Astrocyte of the spinal cord (primary cell): Measurements from ENCODE around the gene TBCD.
"Not testable (repeated sequence)": the region's sequence is repeated elsewhere in the genome, so short reads cannot be mapped to it uniquely, and the experiment has no call there.

ENCODE experiments used
- DNase-seq: peaks from one replicate; pipeline ENCODE4 v3.0.0; 2011; ENCODE audit warnings: low read depth, low spot score
- H3K4me3 ChIP-seq: 2 replicates; pipeline ENCODE4 v1.5.1; 2011; ENCODE audit warnings: low read depth, mild to moderate bottlenecking, low read length, moderate library complexity
- in situ Hi-C: cut with HindIII; loops from 2 replicates; pipeline ENCODE4 v1.10.0; 2017; ENCODE audit warnings: low sequenced_read_pairs
- TF ChIP-seq, protein P1 (sequence below): IDR thresholded peaks from 2 replicates; pipeline ENCODE4 v1.5.1; 2012; ENCODE audit warnings: low read depth, mild to moderate bottlenecking, low read length, inconsistent platforms

The TBCD gene

DNA sequence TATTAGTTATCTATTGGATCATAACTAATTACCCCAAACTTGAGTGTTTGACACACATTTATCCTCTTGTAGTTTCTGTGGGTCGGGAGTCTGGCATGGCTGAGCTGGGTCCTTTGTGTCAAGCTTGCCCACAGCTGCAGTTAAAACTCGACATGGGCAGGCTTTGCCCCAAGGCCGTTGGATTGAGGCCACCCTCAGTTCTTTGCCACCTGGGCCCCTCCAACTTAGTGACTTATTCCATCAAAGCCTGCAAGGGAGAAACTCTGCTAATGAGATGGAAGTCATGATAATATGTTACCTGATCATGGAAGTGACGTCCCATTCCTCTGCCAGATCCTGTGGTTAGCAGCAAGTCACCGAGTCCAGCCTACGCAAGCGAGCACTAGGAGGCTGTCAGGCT is 17.2 kb downstream of the TBCD start:
- H3K4me3 ChIP-seq: no peak overlapping the region
- in situ Hi-C loops: no loop called here
- TF ChIP-seq, protein P1, sequence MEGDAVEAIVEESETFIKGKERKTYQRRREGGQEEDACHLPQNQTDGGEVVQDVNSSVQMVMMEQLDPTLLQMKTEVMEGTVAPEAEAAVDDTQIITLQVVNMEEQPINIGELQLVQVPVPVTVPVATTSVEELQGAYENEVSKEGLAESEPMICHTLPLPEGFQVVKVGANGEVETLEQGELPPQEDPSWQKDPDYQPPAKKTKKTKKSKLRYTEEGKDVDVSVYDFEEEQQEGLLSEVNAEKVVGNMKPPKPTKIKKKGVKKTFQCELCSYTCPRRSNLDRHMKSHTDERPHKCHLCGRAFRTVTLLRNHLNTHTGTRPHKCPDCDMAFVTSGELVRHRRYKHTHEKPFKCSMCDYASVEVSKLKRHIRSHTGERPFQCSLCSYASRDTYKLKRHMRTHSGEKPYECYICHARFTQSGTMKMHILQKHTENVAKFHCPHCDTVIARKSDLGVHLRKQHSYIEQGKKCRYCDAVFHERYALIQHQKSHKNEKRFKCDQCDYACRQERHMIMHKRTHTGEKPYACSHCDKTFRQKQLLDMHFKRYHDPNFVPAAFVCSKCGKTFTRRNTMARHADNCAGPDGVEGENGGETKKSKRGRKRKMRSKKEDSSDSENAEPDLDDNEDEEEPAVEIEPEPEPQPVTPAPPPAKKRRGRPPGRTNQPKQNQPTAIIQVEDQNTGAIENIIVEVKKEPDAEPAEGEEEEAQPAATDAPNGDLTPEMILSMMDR: no peak
- DNase-seq: no peak

DNA sequence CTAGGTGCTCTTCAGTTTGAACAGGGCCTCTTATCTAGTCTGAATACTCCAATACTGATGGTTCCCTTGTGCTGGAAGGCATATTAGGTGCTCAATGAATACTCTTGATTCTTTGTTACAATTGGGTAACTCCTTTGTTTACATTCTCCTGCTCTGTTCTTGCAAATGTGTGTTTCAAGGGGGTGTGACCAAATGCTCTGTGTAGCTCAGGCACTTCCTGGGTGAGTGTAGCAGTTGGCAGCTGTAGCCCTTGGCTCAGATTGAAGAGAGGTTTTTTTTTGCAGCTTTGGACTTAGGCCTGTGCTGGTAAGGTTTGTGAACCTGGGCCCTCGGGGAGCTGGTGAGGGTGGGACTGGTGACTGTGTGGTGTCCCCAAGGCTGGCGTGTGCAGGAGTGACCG is 20.2 kb downstream of the TBCD start:
- DNase-seq: peak; percentile 25
- in situ Hi-C loops: no loop called here
- TF ChIP-seq, protein P1: no peak
- no peak overlapping the region for H3K4me3 ChIP-seq

DNA sequence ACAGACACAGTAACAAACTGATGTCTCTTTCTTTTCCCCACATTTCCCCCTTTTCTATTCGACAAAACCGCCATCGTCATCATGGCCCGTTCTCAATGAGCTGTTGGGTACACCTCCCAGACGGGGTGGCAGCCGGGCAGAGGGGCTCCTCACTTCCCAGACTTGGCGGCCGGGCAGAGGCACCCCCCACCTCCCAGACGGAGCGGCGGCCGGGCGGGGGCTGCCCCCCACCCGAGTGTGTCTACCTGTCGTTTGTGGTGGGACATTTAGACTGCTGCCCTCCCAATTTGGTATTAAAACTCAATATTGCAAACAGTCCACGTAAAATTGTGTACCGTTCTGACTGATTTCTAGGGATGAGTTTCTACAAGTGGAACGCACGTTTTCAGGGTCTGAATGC is 22.6 kb downstream of the TBCD start:
- in situ Hi-C loops, DNase-seq, H3K4me3 ChIP-seq: not testable (repeated sequence)

DNA sequence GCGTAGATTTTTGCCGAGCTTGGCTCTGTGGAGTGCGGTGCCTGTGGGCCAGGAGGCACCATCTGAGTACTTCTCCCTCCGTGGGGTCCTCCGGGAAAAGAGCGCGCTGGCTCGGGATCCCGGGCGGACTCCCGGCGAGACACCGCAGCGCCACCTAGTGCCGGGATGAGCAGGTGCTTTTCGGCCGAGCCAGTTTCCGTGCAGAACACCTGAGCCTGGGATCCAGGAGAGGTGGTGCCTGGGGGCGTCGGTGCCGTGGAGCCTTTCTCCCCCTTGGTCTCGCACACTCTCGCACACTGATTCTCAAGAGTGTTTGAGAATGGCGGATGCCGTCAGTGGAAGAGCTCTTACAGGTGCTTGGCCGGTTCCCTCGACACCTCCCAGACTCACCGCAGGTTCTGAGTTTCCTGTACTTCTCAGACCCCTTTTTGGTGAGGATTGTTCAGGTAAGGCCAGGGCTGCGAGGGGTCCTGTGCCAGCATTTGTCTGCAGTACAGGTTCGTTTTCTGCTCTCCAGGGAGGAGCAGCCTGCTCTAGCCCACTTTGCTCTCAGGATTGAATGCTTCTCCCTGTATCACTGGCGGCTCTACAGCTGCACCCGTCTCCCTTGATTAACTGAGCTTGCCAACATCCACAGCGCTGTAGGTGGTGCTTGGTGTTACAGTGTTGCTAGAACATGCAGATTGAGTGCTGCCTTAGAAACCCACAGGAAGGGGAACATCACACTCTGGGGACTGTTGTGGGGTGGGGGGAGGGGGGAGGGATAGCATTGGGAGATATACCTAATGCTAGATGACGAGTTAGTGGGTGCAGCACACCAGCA is 23.3 kb downstream of the TBCD start:
- in situ Hi-C loops: no loop called here
- TF ChIP-seq, protein P1: peak; percentile 91
- H3K4me3 ChIP-seq: no peak overlapping the region
- DNase-seq: peak; percentile 22

DNA sequence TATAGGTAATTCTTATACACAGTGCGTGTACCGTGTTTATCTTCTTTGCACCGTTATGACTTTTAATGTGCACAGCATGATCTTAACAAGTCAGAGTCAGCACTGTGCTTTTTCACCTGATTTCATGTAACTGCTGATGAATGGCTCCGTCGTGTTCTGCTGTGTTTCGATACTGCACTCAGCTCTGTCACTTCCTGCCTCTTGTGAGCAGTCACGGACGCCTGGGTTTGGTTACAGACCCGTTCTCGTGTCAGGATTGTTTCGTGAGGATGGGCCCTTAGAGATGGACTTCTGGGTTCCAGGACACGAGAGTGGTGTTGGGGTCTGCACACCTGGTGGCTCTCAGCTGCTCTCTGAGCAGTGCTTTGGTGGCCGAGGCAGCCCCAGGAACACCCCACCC is 24.6 kb downstream of the TBCD start:
- TF ChIP-seq, protein P1: no peak
- no peak for DNase-seq
- no peak overlapping the region for H3K4me3 ChIP-seq
- in situ Hi-C loops: no loop called here

DNA sequence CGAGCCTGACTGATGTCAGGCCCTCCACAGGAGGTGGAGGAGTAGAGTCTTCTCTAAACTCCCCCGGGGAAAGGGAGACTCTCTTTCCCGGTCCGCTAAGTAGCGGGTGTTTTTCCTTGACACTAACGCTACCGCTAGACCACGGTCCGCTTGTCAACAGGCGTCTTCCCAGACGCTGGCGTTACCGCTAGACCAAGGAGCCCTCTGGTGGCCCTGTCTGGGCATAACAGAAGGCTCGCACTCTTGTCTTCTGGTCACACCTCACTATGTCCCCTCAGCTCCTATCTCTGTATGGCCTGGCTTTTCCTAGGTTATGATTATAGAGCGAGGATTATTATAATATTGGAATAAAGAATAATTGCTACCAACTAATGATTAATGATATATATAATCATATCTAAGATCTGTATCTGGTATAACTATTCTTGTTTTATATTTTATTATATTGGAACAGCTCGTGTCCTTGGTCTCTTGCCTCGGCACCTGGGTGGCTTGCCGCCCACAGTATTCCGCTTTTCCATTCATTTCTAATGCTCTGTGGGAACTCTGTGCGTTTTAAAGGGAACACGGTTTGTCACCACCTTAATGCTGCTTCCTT is 26.0 kb downstream of the TBCD start:
- H3K4me3 ChIP-seq, in situ Hi-C loops, DNase-seq: not testable (repeated sequence)

DNA sequence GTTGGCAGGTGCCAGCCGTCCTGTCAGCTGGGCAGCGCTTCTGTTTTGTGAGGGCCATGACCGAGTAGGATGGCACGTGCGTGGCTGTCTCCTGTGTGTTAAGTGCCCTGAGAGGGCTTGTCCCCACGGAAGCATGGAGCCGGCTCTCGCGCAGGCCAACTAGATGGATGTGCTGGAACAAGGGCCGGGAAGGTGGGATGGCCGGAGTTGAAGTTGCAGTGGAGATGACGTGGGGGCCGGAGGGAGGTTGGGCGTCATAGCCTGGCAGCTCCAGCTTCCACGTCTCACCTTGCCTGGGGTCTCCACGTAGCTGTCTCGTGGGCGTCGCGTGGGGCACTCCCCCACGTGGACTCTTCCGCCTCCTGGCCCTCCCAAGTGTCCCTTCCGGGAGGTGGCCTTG is 27.7 kb downstream of the TBCD start:
- in situ Hi-C loops: no loop called here
- no peak for DNase-seq
- TF ChIP-seq, protein P1: no peak
- no peak overlapping the region for H3K4me3 ChIP-seq
